Thoracic aorta (tissue), 2 donors: ENCODE measurements around the gene KIF16B. TPM values are rescaled to one million over a fixed set of nuclear protein-coding genes. Genes with fewer than 3 reads are reported as not detected.
A peak's percentile ranks its signal among the peaks of the same experiment; 100 is the strongest.

Experiments
- ATAC-seq: fragments of 150-250 bp; one replicate; pipeline ENCODE4 v1.8.0; 2017; ENCODE audit warnings: low read depth; ENCODE audit not compliant: insufficient number of reproducible peaks, low FRiP score
- DNase-seq: peaks from one replicate; pipeline ENCODE4 v3.0.0-alpha.2; 2020; ENCODE audit warnings: low spot score
- H3K27ac ChIP-seq, 2 donors: fragments of 200-600 bp; sonication (generic); 1 replicate in 1 of 2; 2 replicates in 1 of 2; pipeline ENCODE4 v1.5.1; 2016; ENCODE audit warnings: mild to moderate bottlenecking in 2 of 2, moderate library complexity in 2 of 2
- H3K27me3 ChIP-seq: fragments of 200-600 bp; sonication (generic); replicated peaks from 2 replicates; pipeline ENCODE4 v1.6.0; 2016; ENCODE audit warnings: mild to moderate bottlenecking; ENCODE audit not compliant: insufficient read depth
- H3K36me3 ChIP-seq: fragments of 200-600 bp; sonication (generic); one replicate; pipeline ENCODE4 v1.5.1; 2016
- H3K4me1 ChIP-seq, 2 donors: fragments of 200-600 bp; sonication (generic); 1 replicate in 1 of 2; 2 replicates in 1 of 2; pipeline versions ENCODE4 v1.5.1 to v1.6.0; 2016; ENCODE audit warnings: low read depth in 2 of 2, mild to moderate bottlenecking in 1 of 2; ENCODE audit not compliant: control insufficient read depth in 1 of 2
- H3K4me3 ChIP-seq: fragments of 200-600 bp; sonication (generic); 2 replicates; pipeline ENCODE4 v1.5.1; 2016; ENCODE audit warnings: mild to moderate bottlenecking
- H3K9me3 ChIP-seq: fragments of 200-600 bp; sonication (generic); 2 replicates; pipeline ENCODE4 v1.5.1; 2016
- CTCF ChIP-seq: fragments of 200-600 bp; sonication (generic); IDR thresholded peaks from one replicate; pipeline ENCODE4 v1.5.1; 2019; ENCODE audit warnings: antibody characterized with exemption
- total RNA-seq, 2 donors: library from RNA; depleted of rRNA; stranded (reverse); fragments of >200 nt; gene quantifications; one replicate each; pipeline versions ENCODE4 v1.1.0 to v1.2.3, GENCODE V29; 2016

KIF16B gene
- total RNA-seq, 2 donors from 2014 or later: 16.5 to 21.3 TPM

DNA sequence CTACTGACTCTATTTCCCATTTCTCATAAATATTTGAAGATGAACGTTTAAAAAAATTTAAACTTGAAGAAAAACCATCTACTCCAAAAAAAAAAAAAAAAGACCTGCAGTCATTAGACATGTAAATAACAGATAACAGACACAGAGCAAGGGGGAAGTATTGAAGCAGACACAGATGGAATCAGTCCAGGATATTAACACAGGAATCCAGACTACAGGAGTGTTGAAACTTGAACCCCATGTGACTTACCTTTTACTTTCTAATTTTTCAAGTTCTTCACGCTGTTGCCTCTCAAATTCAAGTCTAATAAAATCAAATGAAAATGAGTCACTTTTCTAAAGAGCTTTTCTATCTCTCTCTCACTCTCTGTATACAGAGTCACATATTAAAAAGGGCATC is 191.8 kb downstream of the KIF16B start:
- Histone ChIP-seq H3K4me3 (no peak overlapping the region), H3K36me3 (peaks cover 4% of the 10 kb centered on the region), H3K27ac (no peak overlapping the region), H3K9me3 (no peaks in the 10 kb centered on the region), H3K27me3 (no peaks in the 10 kb centered on the region), H3K4me1 (peaks cover 0 to 4% of the 10 kb centered on the region in 2 donors)
- ATAC-seq (no peak), DNase-seq (no peak)
- TF ChIP-seq CTCF: no peak

DNA sequence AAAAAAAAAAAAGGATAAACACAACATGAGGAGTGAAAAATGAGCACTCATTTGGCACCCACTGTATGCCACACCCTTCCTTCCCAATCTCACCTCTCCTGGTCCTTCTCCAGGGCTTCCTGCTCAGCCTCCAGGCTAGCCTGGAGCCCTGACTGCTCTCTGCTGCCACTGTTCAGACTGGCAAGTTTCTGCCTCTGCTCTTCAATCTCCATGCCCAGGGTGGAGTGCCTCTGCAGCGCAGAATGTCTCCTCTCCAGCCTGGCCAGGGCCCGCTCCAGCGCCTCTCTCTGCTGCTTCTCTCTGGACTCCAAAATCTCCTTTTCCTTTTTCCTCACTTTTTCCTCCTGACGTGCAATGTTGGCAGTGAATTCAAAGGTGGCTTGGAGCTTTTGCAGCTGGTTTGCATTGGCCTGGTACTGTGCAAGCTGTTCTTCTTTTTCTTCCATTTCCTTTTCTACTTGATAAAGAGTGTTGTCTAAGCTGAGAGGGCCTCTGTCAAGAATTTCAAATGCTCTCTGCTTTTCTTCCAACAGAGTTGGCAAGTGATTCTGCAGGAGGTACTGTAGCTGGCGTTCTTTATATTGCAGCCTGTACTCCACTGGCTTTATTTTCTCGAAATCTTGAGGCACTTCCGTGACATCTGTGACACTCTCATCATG is 194.4 kb downstream of the KIF16B start:
- TF ChIP-seq CTCF: no peak
- H3K4me3 ChIP-seq: no peak overlapping the region
- peaks cover 0 to 4% of the 10 kb centered on the region in 2 donors for H3K4me1 ChIP-seq
- H3K27me3 ChIP-seq: no peaks in the 10 kb centered on the region
- ATAC-seq: no peak
- no peaks in the 10 kb centered on the region for H3K9me3 ChIP-seq
- H3K27ac ChIP-seq: no peak overlapping the region
- no peaks in the 10 kb centered on the region for H3K36me3 ChIP-seq
- DNase-seq: no peak

DNA sequence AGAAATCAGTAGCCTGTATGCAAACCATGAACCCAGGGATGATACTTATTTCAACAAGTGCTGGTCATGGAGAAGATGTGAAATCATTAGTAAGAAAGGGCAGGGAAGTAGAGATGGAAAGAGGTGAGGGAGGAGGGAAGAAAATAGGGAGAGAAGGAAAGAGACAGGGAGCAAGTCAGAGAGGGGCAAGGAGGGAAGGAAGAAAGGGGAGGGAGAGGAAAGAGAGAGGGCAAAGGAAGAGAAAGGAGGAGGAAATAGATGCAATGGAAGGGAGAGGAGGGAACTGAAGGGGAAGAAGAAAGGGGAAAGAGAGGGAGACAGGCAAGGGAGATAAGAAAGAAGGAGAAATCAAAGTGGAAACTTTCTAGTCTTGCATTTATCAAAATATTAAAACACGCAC is 195.1 kb downstream of the KIF16B start:
- Histone ChIP-seq H3K4me3 (no peak overlapping the region), H3K9me3 (no peaks in the 10 kb centered on the region), H3K27ac (no peak overlapping the region), H3K27me3 (no peaks in the 10 kb centered on the region), H3K4me1 (peaks cover 0 to 4% of the 10 kb centered on the region in 2 donors), H3K36me3 (no peaks in the 10 kb centered on the region)
- ATAC-seq: no peak
- no peak for TF ChIP-seq CTCF
- DNase-seq: no peak

- no peak overlapping the region for H3K27ac ChIP-seq
- H3K4me1 ChIP-seq: peaks cover 0 to 11% of the 10 kb centered on the region in 2 donors
- ATAC-seq: no peak
- no peak for DNase-seq
- no peak for TF ChIP-seq CTCF
- H3K27me3 ChIP-seq: no peaks in the 10 kb centered on the region
- H3K9me3 ChIP-seq: no peaks in the 10 kb centered on the region
- no peak overlapping the region for H3K4me3 ChIP-seq
- H3K36me3 ChIP-seq: no peaks in the 10 kb centered on the region
Observed at GRCh38 chr20:16369441-16369840, 203.8 kb downstream of the KIF16B start.

- peaks cover 0 to 11% of the 10 kb centered on the region in 2 donors for H3K4me1 ChIP-seq
- no peaks in the 10 kb centered on the region for H3K27me3 ChIP-seq
- peak overlapping the region in 1 of 2 donors; percentile 31 for H3K27ac ChIP-seq
- H3K36me3 ChIP-seq: no peaks in the 10 kb centered on the region
- TF ChIP-seq CTCF: peak; percentile 23
- peak; percentile 81 for ATAC-seq
- DNase-seq: no peak
- no peaks in the 10 kb centered on the region for H3K9me3 ChIP-seq
- peak overlapping the region; percentile 17 for H3K4me3 ChIP-seq
Observed at GRCh38 chr20:16368645-16369292, 204.5 kb downstream of the KIF16B start.
